Trophoblast cell (in vitro differentiated cells and primary cell): ENCODE data around the gene TNFRSF12A.

ENCODE experiments used
- DNase-seq, 2 donors: peaks; one replicate each; pipeline ENCODE4 v3.0.0-alpha.2; 2016
- H2AFZ ChIP-seq: 2 replicates; pipeline ENCODE4 v1.6.1; 2013; ENCODE audit warnings: low read length, moderate library complexity, mild to moderate bottlenecking; ENCODE audit not compliant: insufficient read depth, poor library complexity
- H2AK5ac ChIP-seq: 2 replicates; pipeline ENCODE4 v1.6.1; 2013; ENCODE audit warnings: mild to moderate bottlenecking, low read length
- H2BK120ac ChIP-seq: 2 replicates; pipeline ENCODE4 v1.6.1; 2013; ENCODE audit warnings: low read length, mild to moderate bottlenecking, moderate library complexity; ENCODE audit not compliant: insufficient read depth, poor library complexity
- H2BK12ac ChIP-seq: 2 replicates; pipeline ENCODE4 v1.6.1; 2013; ENCODE audit warnings: mild to moderate bottlenecking, low read length, moderate library complexity
- H2BK5ac ChIP-seq: 2 replicates; pipeline ENCODE4 v1.6.1; 2013; ENCODE audit warnings: low read length, low read depth, moderate library complexity, mild to moderate bottlenecking; ENCODE audit not compliant: poor library complexity
- H3K14ac ChIP-seq: 2 replicates; pipeline ENCODE4 v1.6.1; 2013; ENCODE audit warnings: mild to moderate bottlenecking, low read length
- H3K18ac ChIP-seq: 2 replicates; pipeline ENCODE4 v1.6.1; 2013; ENCODE audit warnings: mild to moderate bottlenecking, low read length
- H3K23ac ChIP-seq: 2 replicates; pipeline ENCODE4 v1.6.1; 2013; ENCODE audit warnings: low read length
- H3K27ac ChIP-seq: 2 replicates; pipeline ENCODE4 v1.5.1; 2013; ENCODE audit warnings: low read depth, mild to moderate bottlenecking, inconsistent platforms, low read length, moderate library complexity
- H3K27me3 ChIP-seq: 2 replicates; pipeline ENCODE4 v1.6.1; 2013; ENCODE audit warnings: inconsistent platforms, mild to moderate bottlenecking, low read length, moderate library complexity; ENCODE audit not compliant: insufficient read depth
- H3K36me3 ChIP-seq, 2 experiments: 1 replicate in 1 of 2; 2 replicates in 1 of 2; pipeline ENCODE4 v1.6.1; 2013; ENCODE audit warnings: low read length in 2 of 2, mild to moderate bottlenecking in 2 of 2, moderate library complexity in 1 of 2; ENCODE audit not compliant: insufficient read depth in 2 of 2, control insufficient read depth in 1 of 2
- H3K4ac ChIP-seq: 2 replicates; pipeline ENCODE4 v1.6.1; 2013; ENCODE audit warnings: low read depth, mild to moderate bottlenecking, low read length, moderate library complexity
- H3K4me1 ChIP-seq, 2 experiments: 1 replicate in 1 of 2; 2 replicates in 1 of 2; pipeline ENCODE4 v1.6.1; 2013; ENCODE audit warnings: low read length in 2 of 2, mild to moderate bottlenecking in 2 of 2, moderate library complexity in 1 of 2; ENCODE audit not compliant: insufficient read depth in 2 of 2, control insufficient read depth in 1 of 2
- H3K4me2 ChIP-seq: 2 replicates; pipeline ENCODE4 v1.6.1; 2013; ENCODE audit warnings: inconsistent platforms, mild to moderate bottlenecking, low read length, moderate library complexity
- H3K4me3 ChIP-seq: 2 replicates; pipeline ENCODE4 v1.5.1; 2013; ENCODE audit warnings: mild to moderate bottlenecking, low read depth, low read length, inconsistent platforms
- H3K79me1 ChIP-seq: one replicate; pipeline ENCODE4 v1.6.1; 2013; ENCODE audit warnings: low read length
- H3K79me2 ChIP-seq: 2 replicates; pipeline ENCODE4 v1.6.1; 2013; ENCODE audit warnings: low read length, mild to moderate bottlenecking; ENCODE audit not compliant: control insufficient read depth, insufficient read depth, poor library complexity
- H3K9ac ChIP-seq: 2 replicates; pipeline ENCODE4 v1.6.1; 2013; ENCODE audit warnings: mild to moderate bottlenecking, low read length
- H3K9me3 ChIP-seq: 2 replicates; pipeline ENCODE4 v1.6.1; 2013; ENCODE audit warnings: low read depth, mild to moderate bottlenecking, control low read depth, inconsistent platforms, low read length; ENCODE audit not compliant: insufficient read depth
- H4K12ac ChIP-seq: 2 replicates; pipeline ENCODE4 v1.6.1; 2013; ENCODE audit warnings: low read depth, mild to moderate bottlenecking, low read length, moderate library complexity
- H4K8ac ChIP-seq: 2 replicates; pipeline ENCODE4 v1.6.1; 2013; ENCODE audit warnings: low read depth, mild to moderate bottlenecking, low read length, moderate library complexity
- H4K91ac ChIP-seq: one replicate; pipeline ENCODE4 v1.6.1; 2013; ENCODE audit warnings: low read depth, mild to moderate bottlenecking, low read length, moderate library complexity
- WGBS: extraction: QIAGEN DNeasy Blood & Tissue Kit; methylation state at CpG from one replicate; pipeline ENCODE4 v1.1.7; 2013; ENCODE audit warnings: missing lambda C conversion rate; ENCODE audit not compliant: insufficient read length, insufficient coverage; ENCODE audit errors: extremely low coverage; 5-methylcytosine and 5-hydroxymethylcytosine counted together

TNFRSF12A gene

DNA sequence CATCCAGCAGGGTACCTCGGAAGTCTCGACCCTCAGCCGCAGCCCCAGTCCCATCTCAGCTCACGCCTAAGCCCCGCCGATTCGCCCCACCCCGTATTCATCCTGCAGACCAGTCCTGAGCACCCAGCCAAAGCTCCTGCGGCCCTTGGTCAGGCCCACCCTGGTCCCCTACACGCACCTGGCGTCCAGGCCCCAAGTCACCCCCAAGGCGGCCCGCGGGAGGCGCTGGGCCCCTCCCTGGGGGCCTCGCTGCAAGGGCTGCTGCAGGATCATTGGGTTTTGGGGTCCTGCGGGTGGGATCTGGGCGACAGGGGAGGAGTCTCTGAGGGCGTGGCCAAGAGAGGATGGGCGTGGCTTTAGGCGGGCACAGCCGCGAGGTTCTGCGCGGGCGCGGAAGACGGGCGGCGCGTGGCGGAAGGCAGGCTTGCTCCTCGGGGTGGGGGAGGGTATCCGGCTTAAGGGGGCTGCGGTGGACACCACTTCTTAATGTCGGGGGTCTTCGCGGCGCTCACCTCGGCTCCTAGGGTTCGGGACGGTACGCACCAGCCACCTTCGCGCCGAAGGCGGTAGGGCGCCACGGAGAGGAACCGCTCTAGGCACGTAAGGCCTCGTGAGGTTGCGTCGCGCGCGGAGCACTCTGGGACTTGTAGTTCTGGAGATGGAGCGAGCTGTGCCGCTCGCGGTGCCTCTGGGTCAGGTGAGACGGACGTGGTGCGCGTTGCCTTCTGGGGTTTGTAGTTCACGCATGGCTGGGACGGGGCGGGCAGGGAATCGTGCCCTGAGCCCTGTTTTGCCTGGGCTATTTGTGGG, 3.7 kb downstream of the TNFRSF12A start, which contains the start of the genes HCFC1R1 and THOC6:
Gene HCFC1R1 (minus strand): TSS at position 274 of the 810 bp plus-strand sequence. CDS start 1 bp downstream, at position 273.
Gene THOC6 (plus strand): TSS at position 367 of the 810 bp plus-strand sequence. CDS start 292 bp downstream, at position 659.
- no peaks in the 10 kb centered on the region for H3K27me3 ChIP-seq
- H2BK5ac ChIP-seq: peak within 1 kb of the TSS; percentile 96
- peaks cover 25% of the 10 kb centered on the region for H3K79me2 ChIP-seq
- peak within 1 kb of the TSS; percentile 80 for H3K4me2 ChIP-seq
- no CpG with 5 or more reads among the region's 69 CpGs for WGBS
- peak; percentile 99 for DNase-seq
- peak within 1 kb of the TSS; percentile 96 for H3K18ac ChIP-seq
- peak within 1 kb of the TSS; percentile 81 for H2BK12ac ChIP-seq
- peak within 1 kb of the TSS; percentile 100 for H3K27ac ChIP-seq
- peak within 1 kb of the TSS; percentile 81 for H3K9ac ChIP-seq
- peak within 1 kb of the TSS; percentile 97 for H4K91ac ChIP-seq
- peak within 1 kb of the TSS; percentile 65 for H2AFZ ChIP-seq
- peak within 1 kb of the TSS; percentile 95 for H4K8ac ChIP-seq
- H3K36me3 ChIP-seq: peaks cover 33 to 36% of the 10 kb centered on the region in 2 experiments
- peak within 1 kb of the TSS; percentile 82 for H4K12ac ChIP-seq
- no peaks in the 10 kb centered on the region for H3K9me3 ChIP-seq
- H2BK120ac ChIP-seq: peak within 1 kb of the TSS; percentile 82
- peak within 1 kb of the TSS; percentile 83 for H3K4ac ChIP-seq
- peak within 1 kb of the TSS; percentile 75 for H3K4me3 ChIP-seq
- no peak within 1 kb of the TSS for H3K23ac ChIP-seq
- H3K4me1 ChIP-seq: peaks cover 18 to 22% of the 10 kb centered on the region in 2 experiments
- peaks cover 36% of the 10 kb centered on the region for H3K79me1 ChIP-seq
- peak within 1 kb of the TSS; percentile 80 for H2AK5ac ChIP-seq
- H3K14ac ChIP-seq: peak within 1 kb of the TSS; percentile 97

DNA sequence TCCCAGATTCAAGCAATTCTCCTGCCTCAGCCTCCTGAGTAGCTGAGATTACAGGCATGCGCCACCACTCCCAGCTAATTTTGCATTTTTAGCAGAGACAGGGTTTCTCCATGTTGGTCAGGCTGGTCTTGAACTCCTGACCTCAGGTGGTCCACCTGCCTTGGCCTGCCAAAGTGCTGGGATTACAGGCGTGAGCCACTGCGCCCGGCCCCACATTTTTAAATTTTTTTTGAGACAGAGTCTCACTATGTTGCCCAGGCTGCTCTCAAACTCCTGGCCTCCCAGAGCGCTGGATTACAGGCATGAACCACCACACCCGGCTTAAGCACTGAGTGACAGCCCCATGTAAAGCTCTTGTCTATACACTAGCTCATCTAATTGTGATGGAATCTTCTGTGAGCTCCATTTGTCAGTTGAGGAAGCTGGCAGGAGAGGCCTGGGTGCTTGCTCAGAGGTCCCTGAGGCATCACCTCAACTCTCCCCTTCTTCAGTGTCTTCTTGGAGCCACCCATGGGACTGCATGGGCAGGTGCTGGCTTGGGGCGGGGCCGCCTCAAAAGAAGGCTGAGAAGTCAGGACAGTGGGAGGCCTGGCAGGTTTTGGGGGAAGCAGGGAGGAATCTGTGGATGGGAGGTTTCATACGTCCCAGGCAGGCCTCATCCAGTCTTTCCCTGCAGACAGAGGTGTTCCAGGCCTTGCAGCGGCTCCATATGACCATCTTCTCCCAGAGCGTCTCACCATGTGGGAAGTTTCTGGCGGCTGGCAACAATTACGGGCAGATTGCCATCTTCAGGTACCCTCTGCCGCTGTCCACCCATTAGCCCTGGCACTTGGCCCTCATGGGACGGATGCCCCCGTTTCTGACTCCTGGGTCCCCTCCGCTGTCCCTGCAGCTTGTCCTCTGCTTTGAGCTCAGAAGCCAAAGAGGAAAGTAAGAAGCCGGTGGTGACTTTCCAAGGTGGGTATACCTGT, 5.1 kb downstream of the TNFRSF12A start:
- Histone ChIP-seq H3K4me2 (no peak overlapping the region), H2BK120ac (no peak overlapping the region), H4K91ac (no peak overlapping the region), H3K79me2 (peaks cover 24% of the 10 kb centered on the region), H3K23ac (no peak overlapping the region), H4K12ac (no peak overlapping the region), H3K79me1 (peaks cover 32% of the 10 kb centered on the region), H2AK5ac (no peak overlapping the region), H3K9me3 (no peaks in the 10 kb centered on the region), H2AFZ (no peak overlapping the region), H2BK5ac (no peak overlapping the region), H3K18ac (no peak overlapping the region), H3K4me3 (no peak overlapping the region), H3K14ac (no peak overlapping the region), H3K4me1 (peaks cover 15 to 16% of the 10 kb centered on the region in 2 experiments), H3K36me3 (peaks cover 33 to 36% of the 10 kb centered on the region in 2 experiments), H3K27me3 (no peaks in the 10 kb centered on the region), H4K8ac (no peak overlapping the region), H2BK12ac (no peak overlapping the region), H3K4ac (no peak overlapping the region), H3K9ac (no peak overlapping the region), H3K27ac (no peak overlapping the region)
- DNase-seq: no peak
- no CpG with 5 or more reads among the region's 18 CpGs for WGBS

DNA sequence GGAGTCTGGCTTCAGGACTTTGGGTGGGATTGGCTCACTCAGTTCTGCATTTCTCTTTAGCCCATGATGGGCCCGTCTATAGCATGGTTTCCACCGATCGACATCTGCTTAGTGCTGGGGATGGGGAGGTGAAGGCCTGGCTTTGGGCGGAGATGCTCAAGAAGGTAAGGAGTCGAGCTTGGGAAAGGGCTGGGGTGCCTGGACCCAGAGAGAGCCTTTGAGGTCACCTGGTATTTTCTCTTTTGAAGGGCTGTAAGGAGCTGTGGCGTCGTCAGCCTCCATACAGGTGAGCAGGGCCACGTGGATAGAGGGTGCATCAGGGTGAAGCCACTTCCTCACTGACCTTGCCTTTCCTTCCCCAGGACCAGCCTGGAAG, 5.8 kb downstream of the TNFRSF12A start:
- Histone ChIP-seq H3K36me3 (peaks cover 33 to 36% of the 10 kb centered on the region in 2 experiments), H3K4me1 (peaks cover 15 to 16% of the 10 kb centered on the region in 2 experiments), H3K79me2 (peaks cover 19% of the 10 kb centered on the region), H4K8ac (no peak overlapping the region), H3K9me3 (no peaks in the 10 kb centered on the region), H2AFZ (no peak overlapping the region), H3K4me2 (no peak overlapping the region), H3K14ac (no peak overlapping the region), H3K79me1 (peaks cover 27% of the 10 kb centered on the region), H3K18ac (no peak overlapping the region), H2AK5ac (no peak overlapping the region), H3K4me3 (no peak overlapping the region), H3K27me3 (no peaks in the 10 kb centered on the region), H3K23ac (no peak overlapping the region), H2BK120ac (no peak overlapping the region), H3K9ac (no peak overlapping the region), H2BK12ac (no peak overlapping the region), H2BK5ac (no peak overlapping the region), H3K4ac (no peak overlapping the region), H4K12ac (no peak overlapping the region), H4K91ac (no peak overlapping the region), H3K27ac (no peak overlapping the region)
- no peak for DNase-seq
- no CpG with 5 or more reads among the region's 8 CpGs for WGBS
